Smooth muscle cell of the brain vasculature (primary cell): ENCODE results near the gene TNP1.

ENCODE experiments used
- DNase-seq: peaks from one replicate; pipeline ENCODE4 v3.0.0-alpha.2; 2012; ENCODE audit warnings: low read depth, low spot score

The TNP1 gene, protein sequence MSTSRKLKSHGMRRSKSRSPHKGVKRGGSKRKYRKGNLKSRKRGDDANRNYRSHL

DNA sequence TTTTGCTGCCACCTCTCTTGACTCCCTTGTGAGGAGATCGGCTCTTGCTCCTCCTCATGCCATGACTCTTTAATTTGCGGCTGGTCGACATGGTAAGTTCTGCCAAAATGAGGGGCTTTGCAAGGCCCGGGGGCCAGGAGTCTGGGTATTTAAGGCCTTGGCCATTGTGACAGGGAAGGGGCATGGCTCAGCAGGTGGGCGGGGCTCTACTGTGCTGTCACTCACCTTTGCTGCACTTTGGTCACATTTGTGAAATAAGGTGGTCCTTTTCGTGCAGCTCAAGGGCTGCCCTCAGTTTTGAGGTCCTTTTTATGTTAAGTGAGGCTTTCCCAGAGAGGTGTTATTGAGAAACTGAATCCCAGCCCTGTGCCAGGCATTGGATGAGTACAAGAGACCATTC is at the start of gene TNP1:
Gene TNP1, minus strand, starts transcription at position 121 of the 400 bp plus-strand sequence. Its CDS starts 30 bp downstream, at position 91.
- DNase-seq: no peak

DNA sequence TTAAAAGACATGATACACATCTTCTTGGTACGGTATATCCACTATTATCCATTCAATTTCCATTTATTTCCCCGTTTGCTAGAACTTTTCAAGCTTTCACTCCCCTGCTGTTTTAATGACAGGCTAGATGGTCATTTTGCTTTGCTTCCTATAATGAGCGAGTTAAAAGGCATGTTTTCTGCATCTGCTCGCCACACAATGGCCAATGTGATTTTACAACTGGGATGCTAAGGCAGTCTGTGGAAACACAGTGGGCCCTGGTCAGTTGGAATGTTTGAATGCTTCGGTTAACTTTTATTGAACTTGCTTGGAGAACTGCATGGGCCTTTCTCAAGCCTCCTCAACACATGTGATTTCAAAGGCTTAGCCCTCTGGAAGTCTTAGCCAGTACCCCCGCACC is 48.4 kb upstream of the TNP1 start:
- DNase-seq: no peak

DNA sequence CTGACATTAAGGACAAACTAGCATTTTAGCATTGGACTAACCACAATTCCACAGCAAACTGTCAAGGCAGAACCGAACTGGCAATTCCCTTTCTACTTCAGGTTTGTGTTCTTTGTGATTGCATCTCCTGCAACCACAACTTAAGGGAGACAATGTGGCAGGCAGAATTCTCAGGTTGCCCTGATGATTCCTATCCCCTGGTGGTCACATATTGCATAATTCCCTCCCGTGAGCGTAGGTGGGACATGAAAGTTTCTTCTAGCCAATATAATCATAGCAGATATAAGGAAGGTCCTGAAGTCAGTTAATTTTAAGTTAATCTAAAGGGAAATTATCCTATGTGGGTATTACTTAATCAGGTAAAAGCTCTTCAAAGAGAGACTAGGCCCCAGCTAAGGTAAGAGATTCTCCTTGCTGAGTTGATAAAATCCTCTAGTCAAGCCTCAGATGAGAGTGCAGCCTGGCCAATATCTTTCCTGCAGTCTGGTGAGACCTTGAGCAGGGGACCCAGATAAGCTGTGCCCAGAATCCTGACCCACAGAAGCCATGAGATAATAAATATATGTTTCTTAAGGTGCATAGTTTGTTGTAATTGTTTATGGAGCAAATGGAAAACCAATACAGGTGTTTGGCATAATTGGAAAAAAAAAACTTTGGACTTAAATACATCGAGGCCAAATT is 45.9 kb upstream of the TNP1 start:
- no peak for DNase-seq

DNA sequence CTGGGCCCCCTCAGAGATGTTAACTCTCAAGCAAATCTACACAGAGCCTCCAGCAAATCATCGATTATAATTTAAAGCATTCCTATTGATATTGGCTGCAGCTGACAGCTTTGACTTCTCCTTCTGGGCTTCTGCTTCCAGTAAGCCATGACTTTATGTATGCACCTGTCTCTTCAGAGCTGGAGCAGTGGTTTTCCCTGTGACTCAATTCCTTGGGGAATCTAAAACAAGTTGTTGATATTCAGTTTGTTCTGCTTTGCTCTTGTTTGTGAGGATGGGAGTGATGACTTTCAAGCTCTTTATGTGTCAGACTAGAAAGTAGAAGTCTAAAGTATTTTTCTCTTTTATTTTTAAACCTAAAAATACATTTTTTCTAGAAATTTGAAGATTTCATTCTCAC is 45.1 kb upstream of the TNP1 start:
- no peak for DNase-seq

DNA sequence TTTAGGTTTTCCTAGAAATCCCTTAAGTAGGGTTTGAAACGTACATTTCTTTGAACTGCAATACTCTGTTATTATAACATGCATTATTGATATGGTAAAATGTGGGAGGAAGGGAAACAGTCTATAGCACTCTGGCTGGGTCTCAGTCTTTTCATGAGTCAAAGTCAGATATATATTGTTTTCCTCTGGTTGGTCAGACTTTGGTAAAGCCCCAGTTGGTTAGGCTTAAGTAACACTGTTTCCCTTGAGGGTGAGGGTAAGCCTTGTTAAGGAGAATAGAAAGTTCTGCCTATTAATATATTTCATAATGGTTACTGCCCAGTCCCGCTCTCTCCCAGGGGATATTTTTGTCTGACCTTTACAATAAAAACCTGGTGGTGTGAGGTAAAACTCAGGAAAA is 44.7 kb upstream of the TNP1 start:
- no peak for DNase-seq

DNA sequence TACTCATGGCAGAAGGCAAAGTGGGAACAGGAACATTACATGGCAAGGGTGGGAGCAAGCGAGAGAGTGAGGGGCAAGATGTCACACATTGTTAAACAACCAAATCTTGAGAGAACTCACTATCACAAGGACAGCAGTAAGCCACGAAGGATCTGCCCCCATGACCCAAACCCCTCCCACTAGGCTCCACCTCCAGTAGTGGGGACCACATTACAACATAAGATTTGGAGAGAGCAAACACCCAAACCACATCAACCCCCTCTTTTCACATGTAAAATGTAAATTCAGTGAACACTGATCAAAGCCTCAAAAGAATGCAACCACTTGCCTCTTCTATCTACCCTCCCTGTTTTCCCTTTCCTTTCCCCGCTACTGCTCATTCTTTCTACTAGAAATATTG is 43.6 kb upstream of the TNP1 start:
- DNase-seq: no peak

DNA sequence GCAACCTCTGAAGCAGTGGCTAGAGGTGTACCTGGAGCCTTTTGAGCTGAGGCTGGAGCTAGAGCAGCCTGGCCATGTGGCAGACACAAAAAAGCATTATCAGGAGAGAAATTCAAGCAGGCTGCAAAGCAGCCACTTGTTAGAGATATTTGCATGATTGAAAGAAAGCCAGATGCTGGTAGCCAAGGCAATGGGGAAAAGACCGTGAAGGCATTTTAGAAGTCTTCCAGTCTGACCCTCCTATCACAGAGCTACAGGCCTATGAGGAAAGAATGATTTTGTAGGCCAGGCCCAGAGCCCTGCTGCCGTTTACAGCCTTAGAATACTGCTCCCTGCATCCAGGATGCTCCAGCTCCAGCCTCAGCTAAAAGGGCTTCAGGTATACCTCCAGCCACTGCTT is 41.4 kb upstream of the TNP1 start:
- DNase-seq: no peak

DNA sequence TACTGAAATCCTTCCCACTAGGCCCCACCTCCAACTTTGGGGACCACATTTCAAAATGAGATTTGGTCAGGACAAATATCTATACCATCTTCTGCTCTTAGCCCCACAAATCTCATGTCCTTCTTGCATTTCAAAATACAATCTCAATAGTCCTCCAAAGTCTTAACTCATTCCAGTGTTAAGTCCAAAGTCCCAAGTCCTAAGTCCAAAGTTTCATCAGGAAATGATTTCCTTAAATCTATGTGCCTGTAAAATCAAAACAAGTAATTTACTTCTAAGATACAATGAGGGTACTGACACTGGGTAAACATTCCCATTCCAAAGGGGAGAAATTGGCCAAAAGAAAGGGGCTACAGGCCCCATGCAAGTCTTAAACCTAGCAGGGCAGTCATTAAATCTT is 40.5 kb upstream of the TNP1 start:
- DNase-seq: no peak

DNA sequence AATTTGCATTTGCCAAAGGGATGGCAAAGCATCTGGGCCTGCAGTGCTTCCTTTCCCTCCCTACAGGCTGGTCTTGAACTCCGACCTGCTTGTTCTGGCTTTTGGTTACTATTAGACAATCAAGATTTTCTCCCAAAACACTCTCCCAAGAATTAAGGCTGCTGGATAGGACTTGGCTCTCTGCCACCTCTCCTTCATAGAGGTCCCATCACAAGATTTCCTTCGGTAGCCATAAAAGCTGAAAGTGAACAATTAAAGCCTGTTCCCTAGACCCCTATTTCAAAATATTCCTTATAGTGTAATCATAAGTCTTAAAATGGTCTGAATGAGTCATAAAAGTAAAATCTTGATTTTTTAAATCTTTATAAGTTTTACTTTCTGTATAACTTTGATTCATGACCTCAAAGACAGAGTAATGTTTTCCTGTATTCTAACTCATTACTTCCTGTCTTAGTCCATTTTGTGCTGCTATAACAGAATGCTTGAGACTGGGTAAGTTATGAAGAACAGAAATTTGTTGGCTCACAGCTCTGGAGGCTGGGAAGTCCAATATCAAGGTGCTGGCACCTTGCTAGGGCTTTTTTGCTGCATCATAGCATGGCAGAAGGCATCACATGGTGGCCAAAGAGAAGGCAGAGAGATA is 37.8 kb upstream of the TNP1 start:
- DNase-seq: no peak

DNA sequence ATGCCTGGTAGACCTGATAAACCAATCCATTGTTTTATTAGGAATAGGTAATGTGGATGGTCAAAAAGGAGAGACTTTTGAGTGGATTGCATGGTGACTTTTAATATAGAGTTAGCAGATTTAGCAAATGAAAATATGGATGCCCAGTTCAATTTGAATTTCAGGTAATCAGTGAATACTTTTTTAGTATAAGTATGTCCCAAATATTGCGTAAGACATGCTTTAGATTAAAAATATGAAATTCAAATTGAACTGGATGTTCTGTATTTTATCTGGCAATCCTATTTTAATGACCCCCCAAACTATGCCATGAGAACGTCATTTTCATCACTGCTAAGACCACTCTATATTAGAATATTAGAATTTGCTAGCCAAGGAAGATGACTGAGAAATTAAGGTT is 30.3 kb upstream of the TNP1 start:
- DNase-seq: no peak

DNA sequence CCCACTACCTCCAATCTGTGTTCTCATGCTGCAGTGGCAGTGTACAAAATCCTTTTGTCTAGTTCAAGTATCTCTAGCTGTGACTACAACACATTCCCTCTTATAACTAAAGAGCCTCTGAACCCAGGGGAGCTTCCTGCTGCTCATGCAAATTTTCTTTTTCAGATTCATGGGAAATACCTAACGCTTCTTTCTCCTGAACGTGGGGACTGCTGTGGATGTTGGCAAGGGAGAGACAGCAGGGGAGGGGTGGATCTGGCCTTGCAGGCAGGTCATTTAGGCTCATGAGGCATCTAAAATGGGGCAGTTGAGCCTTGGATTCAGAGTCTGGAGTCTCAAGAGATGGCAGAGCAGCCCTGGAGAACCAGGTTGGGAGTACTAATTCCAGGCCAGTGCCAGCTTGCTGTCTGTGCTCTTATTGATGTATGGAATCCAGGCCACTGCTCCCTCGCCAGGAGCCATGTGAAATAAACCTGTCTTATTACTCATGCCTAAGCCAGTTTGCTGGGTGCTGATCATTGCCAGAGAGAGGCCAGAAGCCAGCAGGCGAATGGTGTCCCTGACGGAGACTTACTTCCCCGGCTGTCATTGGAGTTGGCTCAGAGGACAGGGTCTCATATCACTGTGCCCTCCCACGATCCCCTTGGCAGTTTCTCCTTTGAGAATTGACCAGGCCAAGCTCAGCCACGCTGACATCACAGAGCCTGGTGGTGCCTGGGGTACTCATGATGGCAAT is 29.2 kb upstream of the TNP1 start:
- DNase-seq: no peak

DNA sequence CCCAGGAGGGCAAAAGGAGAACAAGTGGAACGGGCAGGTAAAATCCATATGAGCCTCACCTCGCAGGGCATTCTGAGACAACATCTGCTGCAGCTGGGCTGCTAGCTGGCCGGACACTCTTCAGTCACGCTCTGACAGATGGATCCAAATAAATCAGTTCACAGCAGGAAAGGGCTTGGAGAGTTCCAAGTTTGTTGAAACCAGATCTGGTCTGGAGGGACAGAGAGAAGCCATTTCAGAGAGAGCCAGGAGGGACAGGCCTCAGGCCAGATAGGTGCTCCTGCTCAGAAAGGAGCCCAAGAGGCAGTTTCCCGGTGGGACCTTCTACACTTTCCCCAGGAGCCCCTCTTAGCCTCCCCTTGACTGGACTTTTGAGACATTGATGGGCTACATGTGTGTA is 28.2 kb upstream of the TNP1 start:
- no peak for DNase-seq

DNA sequence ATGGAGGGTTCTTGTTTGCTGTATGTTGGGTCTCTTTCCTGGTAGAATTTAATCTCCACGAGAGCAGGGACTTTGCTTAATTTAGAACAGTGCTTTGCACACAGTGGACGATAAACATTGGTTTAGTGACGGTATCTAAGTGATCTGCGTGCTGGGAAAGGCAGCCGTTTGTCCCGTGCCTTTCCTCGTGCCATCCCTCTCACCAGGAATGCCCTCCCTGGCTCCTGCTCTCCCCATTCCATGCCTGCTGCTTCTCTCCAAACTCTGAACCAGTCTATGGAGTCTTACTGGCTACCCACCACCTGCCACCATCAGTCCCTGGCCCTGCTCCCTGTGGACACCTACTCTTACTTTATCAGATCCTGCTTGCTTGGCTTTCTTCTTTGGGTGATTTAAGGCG is 27.3 kb upstream of the TNP1 start:
- DNase-seq: no peak

DNA sequence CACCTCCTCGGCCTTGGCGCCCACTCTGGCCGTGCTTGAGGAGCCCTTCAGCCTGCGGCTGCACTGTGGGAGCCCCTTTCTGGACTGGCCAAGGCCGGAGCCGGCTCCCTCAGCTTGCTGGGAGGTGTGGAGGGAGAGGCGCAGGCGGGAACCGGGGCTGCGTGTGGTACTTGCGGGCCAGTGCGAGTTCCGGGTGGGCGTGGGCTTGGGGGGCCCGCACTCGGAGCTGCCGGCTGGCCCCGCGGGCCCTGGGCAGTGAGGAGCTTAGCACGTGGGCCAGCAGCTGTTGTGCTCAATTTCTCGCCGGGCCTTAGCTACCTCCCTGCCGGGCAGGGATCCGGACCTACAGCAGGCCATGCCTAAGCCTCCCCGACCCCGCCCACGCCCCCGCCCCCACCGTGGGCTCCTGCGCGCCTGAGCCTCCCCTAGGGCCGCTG is 25.3 kb upstream of the TNP1 start:
- DNase-seq: no peak

DNA sequence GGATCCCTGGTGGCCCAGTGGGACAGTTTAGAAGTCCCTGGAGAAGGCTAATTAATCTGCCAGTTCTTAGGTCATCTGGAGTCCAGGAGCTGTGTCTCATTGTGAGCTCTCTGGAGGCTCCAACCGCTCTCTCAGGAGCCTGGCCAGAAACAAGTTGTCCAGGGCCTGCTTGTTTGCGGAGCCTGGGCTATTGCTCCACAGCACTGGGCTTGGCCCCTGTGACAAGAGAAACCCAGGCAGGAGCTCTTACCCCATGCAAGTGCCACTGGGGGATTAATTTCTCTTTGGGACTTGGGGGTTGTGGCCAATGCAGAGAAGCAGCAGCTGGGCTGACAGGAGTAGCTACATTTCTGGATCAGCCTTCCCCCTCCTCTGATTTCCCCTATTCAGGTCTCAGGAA is 24.5 kb upstream of the TNP1 start:
- DNase-seq: no peak

DNA sequence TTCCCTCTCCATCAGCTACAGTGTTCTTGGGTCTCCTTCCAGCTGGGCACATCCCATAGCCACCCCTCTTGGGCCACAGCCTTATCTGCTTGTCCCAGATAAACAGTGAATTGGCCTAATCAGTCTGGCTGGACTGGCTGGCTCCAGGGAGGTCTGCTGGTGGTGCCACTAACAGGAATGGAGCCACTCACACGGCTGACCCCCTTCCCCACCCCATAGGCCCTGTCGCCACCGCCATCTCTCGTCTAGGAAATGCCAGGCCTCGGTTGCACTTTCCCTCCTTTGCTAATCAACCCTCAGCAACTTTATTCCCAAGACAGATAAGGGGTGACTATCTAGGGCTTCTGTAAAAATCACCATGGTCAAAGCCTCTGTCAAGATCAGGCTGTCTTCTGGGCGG is 23.0 kb upstream of the TNP1 start:
- no peak for DNase-seq

DNA sequence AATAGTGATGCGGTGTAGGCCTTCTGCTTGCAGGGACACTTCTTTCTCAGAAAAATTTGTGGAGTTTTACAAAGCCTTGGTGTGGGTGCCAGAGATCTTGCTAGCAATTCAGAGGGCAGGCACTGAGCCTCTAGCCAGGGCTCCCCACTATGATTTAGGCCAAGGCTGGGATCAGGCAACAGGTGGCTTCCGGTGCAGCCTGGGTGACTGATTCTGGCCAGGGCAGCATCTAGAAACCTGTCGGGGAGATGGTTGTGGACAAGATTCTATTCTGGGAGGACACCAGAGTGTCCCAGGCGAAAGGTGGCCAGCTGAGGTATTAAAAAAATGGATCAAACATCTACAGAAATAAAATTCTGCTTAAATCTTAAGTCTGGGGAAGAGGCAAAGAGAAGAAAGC is 21.5 kb upstream of the TNP1 start:
- no peak for DNase-seq

DNA sequence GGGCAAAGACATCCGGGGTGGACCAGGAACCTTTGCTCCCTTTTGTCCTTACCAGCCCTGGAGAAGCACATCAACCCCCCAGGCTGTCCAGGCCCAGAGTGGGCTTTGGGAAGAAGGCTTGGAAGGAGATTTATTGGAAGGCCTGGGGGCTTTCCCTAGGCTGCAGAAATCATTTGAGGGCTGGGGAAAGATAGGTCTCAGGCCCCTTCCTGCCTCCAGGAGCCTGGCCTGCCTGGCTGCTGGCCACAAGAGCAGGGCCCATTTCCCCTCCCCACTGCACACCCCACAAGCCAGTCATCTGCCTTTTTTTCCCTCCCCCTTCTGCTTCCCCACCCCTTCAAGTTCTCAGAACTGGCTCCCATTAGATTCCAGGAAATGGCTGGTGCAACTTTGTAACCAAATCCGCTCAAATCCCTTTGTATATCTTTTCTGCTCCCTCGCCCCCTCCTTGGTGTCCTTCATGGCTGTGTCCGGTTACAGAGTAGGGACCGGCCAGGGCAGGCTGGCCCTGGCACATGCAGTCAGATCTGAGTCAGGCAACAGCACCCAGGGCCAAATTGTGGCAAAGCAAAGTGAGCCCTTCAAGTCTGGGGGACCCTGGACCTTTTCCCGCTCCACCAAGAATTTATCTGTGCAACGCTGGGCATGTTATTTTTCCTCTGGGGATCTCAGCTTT is 20.8 kb upstream of the TNP1 start:
- no peak for DNase-seq

DNA sequence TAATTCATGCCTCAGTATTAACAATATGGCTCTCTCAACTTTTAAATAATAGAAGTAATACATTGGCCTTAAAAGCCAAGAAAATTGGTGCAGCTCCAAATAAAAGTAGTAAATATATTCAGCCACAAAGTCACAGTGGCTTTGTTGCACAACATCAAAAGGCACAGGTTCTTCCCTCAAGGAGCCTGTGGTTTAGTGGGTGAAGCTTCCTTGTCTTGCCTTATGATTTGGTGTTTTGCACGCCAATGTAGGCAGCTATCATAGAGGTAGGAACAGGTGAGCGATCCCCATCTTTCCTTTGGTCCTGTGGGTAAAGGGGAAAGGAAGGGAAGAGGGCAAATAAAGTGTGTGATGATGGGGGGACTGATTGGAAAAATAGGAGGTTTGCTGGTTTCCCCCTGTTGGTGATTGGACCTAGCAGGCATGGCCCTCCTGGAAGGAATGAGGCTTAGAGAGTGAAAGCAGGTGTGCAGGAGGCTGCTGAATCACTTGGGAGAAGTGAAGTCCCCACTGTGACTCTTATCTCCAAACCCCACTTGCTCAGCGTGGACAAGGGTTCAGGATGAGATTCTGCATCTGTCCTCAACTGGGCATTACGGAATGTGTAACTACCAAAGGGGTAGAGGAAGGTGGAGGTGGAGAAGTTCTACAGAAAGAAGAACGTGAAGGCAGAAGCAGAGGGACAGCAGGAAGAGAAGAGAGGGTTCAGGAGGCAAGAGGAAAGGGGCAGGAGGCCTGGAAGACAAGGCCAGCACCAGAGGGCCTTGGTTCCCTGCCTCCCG is 20.1 kb upstream of the TNP1 start:
- no peak for DNase-seq

DNA sequence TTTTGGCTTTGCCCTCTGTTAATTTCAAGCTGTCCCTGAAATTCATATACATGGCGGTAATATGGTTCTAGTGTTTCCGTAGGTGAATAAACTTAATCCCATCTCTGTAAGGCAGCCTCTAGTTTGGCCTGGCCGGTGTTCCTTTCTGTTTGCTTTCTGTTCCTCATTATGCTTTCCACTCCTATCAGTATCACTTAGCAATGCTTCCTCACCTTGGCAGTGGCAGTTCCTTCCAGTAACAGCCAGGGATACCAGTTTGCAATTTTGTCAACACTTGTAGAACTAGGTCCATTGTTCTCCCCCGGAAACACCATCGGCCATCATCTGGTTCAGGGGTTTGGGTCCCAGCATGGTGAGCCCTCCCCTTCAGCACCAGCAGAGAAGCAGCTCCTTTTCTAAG is 18.2 kb upstream of the TNP1 start:
- DNase-seq: no peak

DNA sequence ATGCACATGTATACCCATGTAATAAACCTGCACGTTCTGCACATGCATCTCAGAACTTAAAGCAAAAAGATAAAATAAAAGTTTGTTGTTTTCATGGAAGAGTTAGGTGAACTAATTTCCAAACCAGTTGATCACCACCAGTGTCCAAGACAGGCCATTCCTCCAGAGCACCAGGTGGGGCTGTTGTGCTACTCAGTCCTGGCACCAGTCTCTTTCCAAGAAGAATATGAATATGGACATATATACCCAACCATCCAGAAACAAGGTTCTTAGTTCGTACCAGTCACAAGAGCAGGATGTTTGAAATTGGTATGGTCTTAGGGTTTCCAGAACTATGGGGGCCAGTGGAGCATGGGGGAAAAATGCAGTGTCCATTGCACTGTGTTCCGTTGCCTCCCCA is 17.2 kb upstream of the TNP1 start:
- no peak for DNase-seq

DNA sequence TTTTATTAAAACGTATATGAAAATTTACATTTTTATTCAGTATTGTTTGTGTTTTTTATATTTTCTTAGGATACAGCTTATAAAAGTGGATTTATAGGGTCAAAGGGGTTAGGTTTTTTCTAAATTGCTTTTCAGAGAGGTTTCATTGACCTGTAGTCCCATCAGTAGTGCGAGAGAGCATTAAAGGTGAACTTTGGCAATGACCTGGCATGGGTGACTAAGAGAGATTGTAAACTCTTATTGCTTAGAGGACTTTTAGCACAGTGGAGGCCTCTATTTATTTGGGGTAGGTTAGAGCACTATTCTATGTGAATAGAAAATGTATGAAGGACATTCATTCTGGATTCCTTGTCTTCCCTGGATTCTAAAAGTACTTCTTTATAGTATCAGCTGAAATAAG is 16.0 kb upstream of the TNP1 start:
- DNase-seq: no peak
